Activated effector memory CD4-positive, alpha-beta T cell treated with Interleukin-2 at 50 U/mL for 16 hours (primary cell): Measurements from ENCODE around the gene AK4.
"Not testable (repeated sequence)": the region's sequence is repeated elsewhere in the genome, so short reads cannot be mapped to it uniquely, and the experiment has no call there.

ENCODE experiments used
- DNase-seq: peaks from one replicate; pipeline ENCODE4 v3.0.0-alpha.2; 2020

Gene AK4

GRCh38 chr1:65216989-65217388 is 69.0 kb downstream of the AK4 start:
- no peak for DNase-seq

DNA sequence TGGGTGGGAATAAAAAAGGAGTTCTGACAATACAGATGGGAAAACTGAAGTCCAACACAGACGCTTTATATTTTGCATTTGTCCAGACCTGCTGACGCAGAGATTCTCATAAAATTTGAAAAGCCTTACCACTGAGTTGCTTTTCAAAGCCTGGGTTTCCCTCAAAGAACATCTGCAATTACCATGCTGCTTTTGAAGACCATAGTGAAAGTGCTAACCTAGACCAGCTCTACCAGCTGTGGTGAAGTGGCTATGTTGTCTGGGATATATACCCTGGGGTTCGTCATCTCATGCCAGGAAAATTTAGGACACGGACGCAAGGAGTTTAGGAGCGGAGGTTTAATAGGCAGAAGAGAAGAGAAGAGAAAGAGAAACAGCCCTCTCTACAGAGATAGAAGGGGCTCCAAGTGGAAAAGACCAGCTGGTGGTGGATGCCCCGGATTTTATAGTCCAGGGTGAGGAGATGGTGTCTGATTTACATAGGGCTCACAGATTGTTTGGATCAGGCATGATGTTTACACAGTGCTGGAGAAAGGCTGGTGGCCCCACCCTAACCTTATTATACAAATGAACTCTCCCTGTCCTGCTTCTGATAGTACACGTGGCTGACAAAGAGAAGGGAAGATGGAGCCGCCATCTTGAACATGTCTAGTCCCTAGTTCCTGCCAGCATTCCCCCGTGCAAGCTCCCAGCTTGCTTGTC is 73.8 kb downstream of the AK4 start:
- DNase-seq = no peak

DNA sequence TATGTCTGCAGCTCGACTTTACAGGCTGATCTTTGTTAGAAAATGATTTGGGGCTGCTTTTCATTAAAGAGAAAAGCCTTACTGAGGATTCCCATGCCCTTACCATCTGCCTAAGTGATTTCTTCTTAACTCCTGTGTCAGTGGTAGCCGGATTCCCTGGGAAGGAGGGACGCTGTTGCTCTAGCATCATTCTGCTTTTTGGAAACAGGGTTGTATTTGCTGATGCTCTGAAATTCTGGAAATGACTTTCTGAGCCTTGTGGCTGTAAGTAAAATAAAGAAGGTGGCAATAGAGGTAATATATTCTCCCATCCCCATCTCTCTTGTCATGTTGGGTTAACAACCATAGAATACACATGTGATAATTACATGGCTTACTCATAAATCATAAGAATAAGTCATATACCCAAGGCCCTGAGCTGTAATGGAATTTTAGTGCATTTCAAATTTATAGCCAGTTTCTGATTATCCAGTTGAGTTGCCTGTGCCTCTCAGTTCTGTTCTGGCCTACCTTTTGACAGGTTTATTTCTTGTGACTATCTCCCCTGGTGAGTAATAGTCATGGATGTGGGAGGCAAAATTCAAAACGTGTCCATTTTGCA is 74.4 kb downstream of the AK4 start:
- no peak for DNase-seq

DNA sequence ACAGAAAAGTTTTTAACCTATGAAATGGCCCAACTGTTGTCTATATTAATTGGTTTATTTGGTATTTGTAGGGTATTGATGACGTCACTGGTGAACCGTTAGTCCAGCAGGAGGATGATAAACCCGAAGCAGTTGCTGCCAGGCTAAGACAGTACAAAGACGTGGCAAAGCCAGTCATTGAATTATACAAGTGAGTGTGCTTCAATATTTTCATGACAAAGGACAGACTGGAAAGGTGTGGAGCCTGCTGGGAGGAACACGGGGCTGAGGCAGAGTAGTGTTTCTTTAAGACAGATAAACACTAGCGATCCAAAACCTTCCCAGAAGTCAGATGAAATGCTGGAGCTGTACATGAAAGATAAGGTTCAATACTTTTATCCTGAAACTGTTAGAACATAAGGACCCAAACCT is 76.7 kb downstream of the AK4 start:
- no peak for DNase-seq

DNA sequence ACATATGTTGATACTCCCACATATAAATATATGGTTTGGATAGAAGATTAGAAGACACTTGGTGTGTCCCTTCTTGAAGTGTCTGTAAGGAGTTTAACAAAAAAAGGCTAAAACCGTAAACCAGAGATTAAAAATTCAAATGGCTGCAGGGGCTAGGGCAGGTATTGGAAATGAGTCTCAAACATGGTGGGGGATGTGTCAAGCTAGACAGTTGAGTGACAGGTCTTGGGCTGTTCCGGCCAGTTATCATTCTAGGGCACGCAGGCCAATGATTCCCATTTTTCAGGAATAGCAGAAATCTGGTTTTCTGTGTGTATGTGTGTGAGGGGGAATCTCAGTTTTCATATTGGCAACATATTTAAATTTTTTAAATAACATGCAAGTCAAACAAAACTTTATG is 77.2 kb downstream of the AK4 start:
- no peak for DNase-seq

DNA sequence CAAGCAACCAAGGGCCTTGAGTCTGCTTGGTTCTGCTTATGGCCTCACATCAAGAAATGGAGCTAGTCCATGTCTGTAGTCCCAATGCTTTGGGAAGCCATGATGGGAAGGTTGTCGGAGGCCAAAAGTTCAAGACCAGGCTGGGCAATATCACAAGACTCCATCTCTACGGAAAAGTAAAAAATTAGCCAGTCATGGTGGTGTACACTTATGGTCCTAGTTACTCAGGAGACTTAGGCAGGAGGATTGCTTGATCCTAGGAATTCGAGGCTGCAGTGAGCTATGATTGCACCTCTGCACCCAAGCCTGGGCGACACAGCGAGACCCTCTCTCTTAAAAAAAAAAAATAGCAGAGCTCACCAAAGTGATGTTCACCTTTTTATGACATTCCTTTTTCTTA is 81.2 kb downstream of the AK4 start:
- no peak for DNase-seq

DNA sequence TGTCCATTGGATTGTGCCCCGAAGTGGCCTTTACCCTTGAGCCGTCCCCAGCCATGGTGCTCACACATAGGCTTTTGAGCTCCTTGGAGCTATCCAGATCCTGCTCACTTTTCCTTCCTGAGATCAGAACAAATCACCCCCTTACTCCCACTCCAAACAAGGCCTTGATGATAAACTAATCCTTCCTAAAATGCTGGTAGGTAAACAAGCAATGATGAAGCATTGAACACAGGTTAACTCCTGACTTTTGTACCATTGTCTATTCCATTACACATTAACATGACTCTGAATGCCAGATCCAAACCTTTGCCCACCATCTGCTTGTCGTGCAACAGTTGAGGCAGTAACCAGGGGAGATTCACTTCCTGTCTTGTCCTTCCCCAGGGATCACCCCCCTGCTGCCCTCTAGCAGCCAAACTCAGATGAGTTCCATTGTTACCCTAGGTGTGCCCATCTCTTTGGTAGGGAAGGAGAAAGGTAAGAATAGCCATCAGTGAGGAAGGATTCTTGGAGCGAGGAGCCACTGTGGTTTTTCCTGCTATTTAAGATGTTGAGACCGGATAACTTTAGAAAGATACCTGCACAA is 81.8 kb downstream of the AK4 start:
- DNase-seq = no peak

DNA sequence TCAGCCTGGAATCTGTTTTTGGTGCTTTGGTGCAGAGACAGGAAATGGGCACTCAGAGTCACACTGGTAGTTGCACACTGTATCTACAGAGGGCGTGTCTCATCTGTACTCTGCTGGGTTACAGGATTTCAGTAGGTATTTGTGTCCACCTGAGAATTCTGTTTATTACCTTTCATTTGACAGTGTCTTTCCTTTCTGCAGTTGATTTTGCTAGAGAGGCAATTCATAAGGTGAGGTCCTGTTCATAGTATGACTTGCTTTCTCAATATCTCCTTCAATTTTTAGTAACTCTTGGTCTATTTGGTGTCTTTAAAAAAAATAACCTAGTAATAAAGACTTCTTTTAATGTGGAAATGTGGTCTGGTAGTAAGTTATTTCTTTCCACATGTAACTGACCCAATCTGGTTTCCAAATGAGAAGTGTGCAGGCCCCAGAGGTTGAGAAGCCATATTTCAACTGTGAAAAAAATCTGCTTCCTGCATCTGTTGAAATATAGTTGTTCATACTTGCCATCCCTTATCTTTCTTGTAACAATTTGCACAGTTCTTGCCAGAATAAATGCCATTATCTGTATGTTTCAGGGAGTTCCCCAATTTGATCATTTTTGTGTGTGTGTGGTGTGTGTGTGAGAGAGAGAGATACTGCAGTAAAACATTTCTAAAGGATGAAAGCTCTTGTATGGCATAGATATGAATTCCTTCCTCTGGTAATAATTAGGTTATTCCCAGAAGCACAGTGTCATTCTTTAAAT is 82.9 kb downstream of the AK4 start:
- DNase-seq = no peak

DNA sequence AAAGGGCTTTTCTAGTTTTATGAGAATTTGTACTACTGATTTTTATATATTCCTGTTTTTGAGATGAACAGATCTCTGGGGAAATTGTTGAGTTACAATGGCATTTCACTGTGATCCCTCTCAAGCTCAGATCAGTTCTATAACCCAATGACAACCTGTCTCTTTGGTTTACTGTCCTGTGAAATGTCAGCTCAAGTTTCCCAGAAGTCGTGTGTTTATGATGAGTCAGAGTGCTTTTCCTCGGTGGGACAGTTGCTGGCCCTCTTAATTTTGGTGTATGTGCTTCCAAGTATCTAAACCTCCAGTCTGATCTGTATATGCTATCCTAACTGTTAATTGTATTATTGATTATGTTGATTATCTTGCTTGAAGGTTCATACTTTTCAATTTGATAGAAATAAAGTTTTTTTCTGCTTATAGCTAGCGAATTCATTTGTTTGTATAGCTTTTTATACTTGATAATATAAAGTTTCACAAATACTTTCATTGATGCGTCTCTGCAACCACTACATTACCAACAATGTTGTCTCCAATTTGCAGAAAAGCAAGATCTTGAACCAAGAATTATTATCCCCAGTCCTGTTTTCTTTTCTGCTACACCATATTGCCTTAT is 83.8 kb downstream of the AK4 start:
- no peak for DNase-seq

DNA sequence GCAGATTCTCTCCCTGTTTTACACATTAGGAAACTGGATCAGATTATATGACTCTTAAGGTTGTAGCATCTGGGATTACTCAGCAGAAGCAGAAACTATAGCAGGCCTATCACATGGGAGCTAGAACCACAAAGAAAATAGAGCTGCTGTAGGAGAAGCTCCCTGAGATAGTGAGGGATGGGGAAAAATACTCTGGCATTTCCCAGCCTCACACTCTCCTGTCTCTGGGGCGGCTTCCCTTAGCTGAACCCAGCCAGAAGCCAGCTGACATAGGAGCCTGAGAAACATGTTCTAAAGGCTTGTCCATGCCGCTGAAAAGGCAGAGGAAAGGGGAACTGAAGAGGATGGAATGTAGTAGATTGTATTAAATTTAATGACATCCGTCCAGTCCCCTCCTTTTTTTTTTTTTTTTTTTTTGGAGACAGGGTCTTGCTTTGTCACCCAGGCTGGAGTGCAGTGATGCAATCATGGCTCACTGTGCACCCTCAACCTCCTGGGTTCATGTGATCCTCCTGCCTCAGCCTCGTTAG is 84.5 kb downstream of the AK4 start:
- no peak for DNase-seq

GRCh38 chr1:65233782-65234181 is 85.8 kb downstream of the AK4 start:
- no peak for DNase-seq

DNA sequence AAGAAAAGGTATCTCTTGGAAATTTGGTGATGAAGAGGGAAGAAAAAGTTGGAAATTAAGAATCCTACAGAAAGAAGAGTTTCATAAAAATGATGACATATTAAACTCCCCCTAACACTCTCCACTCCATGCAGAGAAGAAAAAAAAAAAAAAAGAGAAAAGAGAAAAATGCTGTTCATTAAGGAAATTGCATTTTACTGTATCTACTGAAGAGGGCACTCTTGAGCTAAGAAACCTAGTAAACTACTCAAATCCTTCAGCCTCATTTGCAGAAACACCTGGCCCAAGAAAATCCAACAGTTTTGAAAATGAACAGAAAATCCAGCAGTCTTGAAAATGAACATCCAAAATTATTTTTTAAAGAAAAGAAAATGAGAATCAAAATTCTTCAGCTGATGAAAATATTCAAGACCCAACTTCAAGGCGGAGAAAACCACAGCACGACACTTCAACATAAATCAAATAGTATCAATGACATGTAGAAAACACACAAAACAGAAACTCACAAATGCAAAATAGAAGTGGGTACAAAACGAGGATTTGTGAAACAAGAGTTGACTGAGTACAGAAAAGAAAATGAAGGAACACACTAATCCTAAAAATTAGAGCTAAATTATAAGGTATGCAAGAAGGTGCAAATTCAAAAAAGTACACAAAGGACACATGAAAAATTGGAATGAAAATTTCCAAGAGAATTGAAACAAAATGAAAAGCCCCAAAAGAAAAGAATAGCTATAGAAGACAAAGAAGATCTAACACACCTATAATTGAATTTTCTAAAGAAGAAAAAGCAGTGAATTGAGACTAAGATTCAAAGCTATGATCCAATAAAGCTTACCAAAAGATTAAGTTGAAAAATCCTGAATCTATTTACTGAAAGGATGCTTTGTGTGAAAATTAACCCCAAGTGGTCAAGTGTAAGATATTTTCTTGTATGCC is 88.1 kb downstream of the AK4 start:
- DNase-seq = no peak

GRCh38 chr1:65237088-65237487 is 89.1 kb downstream of the AK4 start:
- not testable (repeated sequence) for DNase-seq

DNA sequence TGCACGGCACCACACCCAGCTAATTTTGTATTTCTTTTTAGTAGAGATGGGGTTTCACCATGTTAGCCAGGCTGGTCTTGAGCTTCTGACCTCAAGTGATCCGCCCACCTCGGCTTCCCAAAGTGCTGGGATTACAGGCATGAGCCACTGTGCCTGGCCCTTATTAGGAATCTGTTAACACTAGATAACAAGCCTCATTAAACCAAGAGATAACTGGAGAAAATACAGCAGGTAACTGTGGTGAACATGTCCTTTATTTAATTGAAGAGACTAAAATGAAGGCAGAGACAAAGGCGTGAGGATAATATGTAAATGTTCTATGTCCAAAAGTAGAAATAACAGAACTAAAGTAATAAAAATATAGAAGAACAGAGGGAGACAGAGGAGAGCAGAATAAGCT is 89.5 kb downstream of the AK4 start:
- no peak for DNase-seq

DNA sequence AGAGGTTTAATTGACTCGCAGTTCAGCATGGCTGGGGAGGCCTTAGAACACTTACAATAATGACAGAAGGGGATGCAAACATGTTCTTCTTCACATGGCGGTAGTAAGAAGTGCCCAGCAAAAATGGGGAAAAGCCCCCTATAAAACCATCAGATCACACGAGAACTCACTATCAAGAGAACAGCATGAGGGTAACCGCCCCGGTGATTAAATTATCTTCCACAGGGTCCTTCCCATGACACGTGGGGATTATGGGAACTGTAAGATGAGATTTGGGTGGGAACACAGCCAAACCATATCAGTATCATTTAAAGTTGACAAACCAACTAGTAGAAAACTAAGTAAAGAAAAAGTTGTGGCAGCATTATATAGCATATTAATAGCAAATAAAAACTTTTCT is 90.0 kb downstream of the AK4 start:
- no peak for DNase-seq

- no peak for DNase-seq
Observed at GRCh38 chr1:65243491-65243890, 95.5 kb downstream of the AK4 start.

DNA sequence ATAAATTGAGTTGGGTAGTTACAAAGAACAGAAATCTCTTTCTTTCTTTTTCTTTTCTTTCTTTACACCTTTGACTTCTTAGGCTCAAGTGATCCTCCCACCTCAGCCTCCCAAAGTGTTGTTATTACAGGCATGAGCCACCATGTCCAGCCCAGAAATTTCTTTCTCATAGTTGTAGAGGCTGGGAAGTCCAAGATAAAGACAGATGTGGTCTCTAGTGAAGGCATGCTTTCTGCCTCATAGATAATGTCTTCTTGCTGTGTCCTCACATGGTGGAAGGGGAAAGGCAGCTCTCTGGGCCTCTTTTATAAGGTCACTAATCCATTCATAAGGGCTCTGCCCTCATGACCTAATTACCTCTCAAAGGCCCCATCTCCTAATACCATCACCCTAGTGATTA is 97.3 kb downstream of the AK4 start:
- DNase-seq = no peak

DNA sequence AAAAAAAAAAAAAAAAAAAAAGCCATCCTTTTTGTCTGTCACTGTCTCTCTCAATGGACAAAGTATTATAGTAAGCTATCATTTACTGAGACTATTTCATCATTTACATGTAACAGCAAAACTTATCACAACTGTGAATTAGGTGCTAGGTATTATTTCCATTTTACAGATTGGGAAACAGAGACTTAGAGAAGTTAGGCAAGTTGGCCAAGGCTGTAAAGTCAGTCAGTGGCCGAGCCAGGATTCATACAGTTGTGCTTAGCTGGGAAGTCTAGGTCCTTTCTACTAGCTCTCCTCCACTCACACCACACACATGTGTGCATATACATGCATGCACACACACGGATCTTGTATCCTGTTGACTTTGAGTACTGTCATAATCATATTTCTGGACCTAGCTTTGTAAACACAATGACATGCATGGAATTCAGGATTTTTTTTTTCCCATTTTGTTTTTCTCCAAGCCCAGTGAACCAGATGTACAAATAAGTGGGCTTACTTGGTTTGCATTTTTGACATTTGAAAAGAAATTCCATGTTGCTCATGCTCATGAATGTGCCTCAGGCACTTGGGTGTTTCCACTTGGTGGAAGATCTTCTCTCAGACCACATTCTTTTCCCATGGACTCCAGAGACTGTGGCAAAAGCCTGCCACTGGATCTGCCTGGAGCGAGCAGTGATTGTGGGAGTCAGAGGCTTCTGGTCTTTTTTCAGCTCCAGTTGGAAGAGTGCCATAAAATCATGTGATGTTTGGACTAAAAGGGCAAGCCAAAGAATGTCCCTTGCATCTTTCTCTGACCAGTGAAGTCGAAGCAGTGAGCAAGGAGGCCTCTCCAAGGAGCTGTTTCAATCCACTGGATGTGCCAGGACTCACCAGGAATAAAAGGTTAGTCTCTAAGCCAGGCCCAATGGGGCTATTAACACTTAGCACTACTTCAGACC is 99.7 kb downstream of the AK4 start:
- no peak for DNase-seq

DNA sequence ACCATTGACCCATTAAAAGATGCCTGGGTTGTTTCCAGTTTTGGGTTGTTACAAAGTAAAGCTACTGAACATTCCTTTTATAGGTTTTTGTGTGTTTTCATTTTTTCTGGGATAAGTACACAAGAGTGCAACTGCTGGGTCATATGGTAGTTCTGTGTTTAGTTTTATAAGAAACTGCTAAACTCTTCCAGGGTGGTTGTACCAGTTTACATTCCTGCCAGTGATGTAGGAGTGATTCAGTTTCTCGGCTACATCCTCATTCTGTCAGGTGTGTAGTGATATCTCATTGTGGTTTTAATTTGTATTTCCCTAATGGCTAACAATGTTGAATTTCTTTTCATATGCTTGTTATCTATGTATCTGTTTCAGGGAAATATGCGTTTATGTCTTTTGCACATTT is 102.8 kb downstream of the AK4 start:
- no peak for DNase-seq

- no peak for DNase-seq
Observed at GRCh38 chr1:65253800-65254319, 105.9 kb downstream of the AK4 start.
